Breast epithelium (tissue), 4 donors: ENCODE data around the gene KYNU. TPM values are rescaled to one million over a fixed set of nuclear protein-coding genes. Genes with fewer than 3 reads are reported as not detected.

Source experiments
- DNase-seq, 2 donors: peaks; one replicate each; pipeline ENCODE4 v3.0.0-alpha.2; 2019; ENCODE audit warnings: low spot score in 2 of 2
- H3K27ac ChIP-seq, 2 donors: fragments of 200-600 bp; sonication (generic) in 1 of 2; one replicate each; pipeline ENCODE4 v1.5.1; 2016 to 2019; ENCODE audit warnings: mild to moderate bottlenecking in 1 of 2
- H3K27me3 ChIP-seq, 2 donors: fragments of 200-600 bp; sonication (generic) in 1 of 2; one replicate each; pipeline versions ENCODE4 v1.5.1 to v1.6.0; 2017 to 2019; ENCODE audit warnings: control low read depth in 1 of 2, mild to moderate bottlenecking in 1 of 2
- H3K36me3 ChIP-seq: fragments of 200-600 bp; one replicate; pipeline ENCODE4 v1.5.1; 2019
- H3K4me1 ChIP-seq, 2 donors: fragments of 200-600 bp; sonication (generic); one replicate each; pipeline ENCODE4 v1.5.1; 2016 to 2019; ENCODE audit warnings: control low read depth in 1 of 2
- H3K4me3 ChIP-seq, 3 donors: fragments of 200-600 bp; sonication (generic); 1 replicate in 2 of 3; 2 replicates in 1 of 3; pipeline ENCODE4 v1.5.1; 2016 to 2019; ENCODE audit warnings: mild to moderate bottlenecking in 3 of 3, moderate library complexity in 2 of 3
- H3K9me3 ChIP-seq, 2 donors: fragments of 200-600 bp; sonication (generic) in 1 of 2; one replicate each; pipeline ENCODE4 v1.5.1; 2016 to 2019; ENCODE audit warnings: control low read depth in 1 of 2
- POLR2A ChIP-seq: fragments of 450-650 bp; IDR thresholded peaks from one replicate; pipeline ENCODE4 v1.6.1; 2016; ENCODE audit warnings: antibody characterized with exemption, mild to moderate bottlenecking, moderate library complexity
- POLR2AphosphoS5 ChIP-seq, 3 donors: sonication (generic); formaldehyde crosslinking; IDR thresholded peaks; one replicate each; pipeline ENCODE4 v1.6.1; 2017; ENCODE audit warnings: antibody characterized with exemption in 3 of 3
- intact Hi-C: fragments of 100-400 bp; cut with DNase I; formaldehyde crosslinking; loops from one replicate; pipeline ENCODE4 v1.15.1; 2023; ENCODE audit warnings: low total_unique reads
- total RNA-seq, 3 donors: library from RNA; depleted of rRNA; stranded (reverse); fragments of >200 nt; gene quantifications; one replicate each; pipeline ENCODE4 v1.1.0, GENCODE V29; 2016
- TF ChIP-seq, protein P1 (sequence below), 3 donors: fragments of 450-650 bp; IDR thresholded peaks; one replicate each; pipeline ENCODE4 v1.5.1; 2016 to 2017; ENCODE audit warnings: antibody characterized with exemption in 3 of 3, mild to moderate bottlenecking in 3 of 3, moderate library complexity in 3 of 3

KYNU gene
- total RNA-seq, 3 donors from 2014 or later, result 6.9 to 13.1 (median 11.7) TPM

DNA sequence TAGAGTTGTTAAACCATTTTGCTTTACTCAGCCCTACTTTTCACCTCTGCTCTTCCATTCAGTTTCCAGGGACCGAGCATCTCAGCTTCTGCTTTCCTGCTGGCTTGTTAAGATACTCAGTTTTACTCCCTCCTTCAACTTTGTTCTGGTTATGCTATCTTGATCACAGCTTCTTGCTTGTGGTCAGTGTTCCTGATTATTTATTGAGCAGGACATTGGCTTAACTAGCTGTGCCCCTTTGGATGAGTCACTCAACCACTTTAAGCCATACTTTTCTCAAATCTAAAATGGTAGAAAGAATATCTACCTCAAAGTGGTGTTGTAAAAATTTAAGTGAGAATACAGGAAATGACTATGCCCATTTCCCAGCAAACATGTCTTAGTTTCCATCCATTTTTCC is 124.0 kb downstream of the KYNU start:
- TF ChIP-seq POLR2A (no peak), POLR2AphosphoS5 (IDR thresholded peaks at IDR 0.05) (no peak)
- TF ChIP-seq, protein P1, sequence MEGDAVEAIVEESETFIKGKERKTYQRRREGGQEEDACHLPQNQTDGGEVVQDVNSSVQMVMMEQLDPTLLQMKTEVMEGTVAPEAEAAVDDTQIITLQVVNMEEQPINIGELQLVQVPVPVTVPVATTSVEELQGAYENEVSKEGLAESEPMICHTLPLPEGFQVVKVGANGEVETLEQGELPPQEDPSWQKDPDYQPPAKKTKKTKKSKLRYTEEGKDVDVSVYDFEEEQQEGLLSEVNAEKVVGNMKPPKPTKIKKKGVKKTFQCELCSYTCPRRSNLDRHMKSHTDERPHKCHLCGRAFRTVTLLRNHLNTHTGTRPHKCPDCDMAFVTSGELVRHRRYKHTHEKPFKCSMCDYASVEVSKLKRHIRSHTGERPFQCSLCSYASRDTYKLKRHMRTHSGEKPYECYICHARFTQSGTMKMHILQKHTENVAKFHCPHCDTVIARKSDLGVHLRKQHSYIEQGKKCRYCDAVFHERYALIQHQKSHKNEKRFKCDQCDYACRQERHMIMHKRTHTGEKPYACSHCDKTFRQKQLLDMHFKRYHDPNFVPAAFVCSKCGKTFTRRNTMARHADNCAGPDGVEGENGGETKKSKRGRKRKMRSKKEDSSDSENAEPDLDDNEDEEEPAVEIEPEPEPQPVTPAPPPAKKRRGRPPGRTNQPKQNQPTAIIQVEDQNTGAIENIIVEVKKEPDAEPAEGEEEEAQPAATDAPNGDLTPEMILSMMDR (IDR thresholded peaks at IDR 0.05), result no peak
- no peaks in the 10 kb centered on the region for H3K27me3 ChIP-seq
- H3K27ac ChIP-seq, result no peak overlapping the region
- H3K4me1 ChIP-seq, result no peaks in the 10 kb centered on the region
- no peaks in the 10 kb centered on the region for H3K9me3 ChIP-seq
- intact Hi-C loops, result no loop called here
- H3K4me3 ChIP-seq, result no peak overlapping the region
- no peaks in the 10 kb centered on the region for H3K36me3 ChIP-seq
- DNase-seq, result no peak

DNA sequence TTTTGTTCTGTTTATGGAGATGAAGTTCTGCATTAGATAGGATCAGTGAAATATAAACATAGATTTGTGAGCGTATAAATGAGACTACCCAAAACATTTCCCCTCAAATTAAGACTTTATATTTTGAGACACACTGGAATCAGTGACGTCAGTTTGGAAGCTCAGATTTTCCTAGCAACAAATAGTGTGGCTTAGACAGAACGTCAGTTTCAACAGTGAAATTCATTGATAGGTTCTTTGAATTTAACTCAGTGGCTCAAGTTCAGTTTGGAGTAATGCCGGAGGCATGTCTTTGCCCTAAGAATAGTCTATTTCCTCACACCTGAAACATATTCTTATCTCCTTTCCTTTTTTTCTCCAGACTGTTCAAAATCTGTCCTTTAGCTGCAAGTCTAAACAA is 138.2 kb downstream of the KYNU start:
- H3K36me3 ChIP-seq, result no peaks in the 10 kb centered on the region
- H3K4me3 ChIP-seq, result no peak overlapping the region
- no peak for DNase-seq
- H3K4me1 ChIP-seq, result no peaks in the 10 kb centered on the region
- no peaks in the 10 kb centered on the region for H3K27me3 ChIP-seq
- H3K27ac ChIP-seq, result no peak overlapping the region
- TF ChIP-seq POLR2AphosphoS5 (IDR thresholded peaks at IDR 0.05) (no peak), POLR2A (no peak)
- TF ChIP-seq, protein P1 (IDR thresholded peaks at IDR 0.05), result no peak
- H3K9me3 ChIP-seq, result no peaks in the 10 kb centered on the region
- intact Hi-C loops, result no loop called here

DNA sequence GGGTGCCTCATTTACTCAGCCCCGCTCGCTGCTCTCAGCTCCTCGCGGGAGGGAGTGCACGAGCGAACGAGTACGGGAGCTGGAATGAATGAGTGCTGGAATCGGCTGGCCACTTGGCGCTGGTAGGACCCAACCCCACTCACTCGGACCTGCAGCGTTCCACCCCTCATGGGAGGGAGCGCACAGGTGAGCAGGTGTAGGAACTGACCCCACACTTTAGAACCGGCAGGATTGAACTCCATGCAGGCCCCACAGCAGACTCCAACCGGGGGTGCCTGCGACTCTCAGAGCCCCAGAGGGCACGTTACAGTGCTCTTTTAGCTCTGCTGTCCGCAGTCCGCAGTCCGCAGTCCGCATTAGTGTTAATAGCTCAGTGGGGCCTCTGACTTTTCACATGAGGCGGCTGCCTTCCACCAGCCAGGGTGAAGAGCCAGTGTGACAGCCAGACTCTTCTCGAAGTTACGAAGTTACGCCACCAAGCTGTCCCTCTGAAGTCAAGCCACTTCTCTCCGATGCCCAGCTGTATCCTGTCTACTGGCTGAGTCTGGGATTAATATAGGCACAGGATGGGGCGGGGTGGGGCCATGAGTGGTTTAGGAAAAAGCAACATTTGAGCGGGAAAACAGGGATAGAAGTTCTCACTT is 149.1 kb downstream of the KYNU start:
- no peaks in the 10 kb centered on the region for H3K36me3 ChIP-seq
- no peak overlapping the region for H3K4me3 ChIP-seq
- DNase-seq, result no peak
- TF ChIP-seq POLR2A (no peak), POLR2AphosphoS5 (IDR thresholded peaks at IDR 0.05) (no peak)
- TF ChIP-seq, protein P1 (IDR thresholded peaks at IDR 0.05), result no peak
- intact Hi-C loops, result no loop called here
- H3K4me1 ChIP-seq, result no peaks in the 10 kb centered on the region
- no peaks in the 10 kb centered on the region for H3K9me3 ChIP-seq
- H3K27ac ChIP-seq, result no peak overlapping the region
- H3K27me3 ChIP-seq, result no peaks in the 10 kb centered on the region

DNA sequence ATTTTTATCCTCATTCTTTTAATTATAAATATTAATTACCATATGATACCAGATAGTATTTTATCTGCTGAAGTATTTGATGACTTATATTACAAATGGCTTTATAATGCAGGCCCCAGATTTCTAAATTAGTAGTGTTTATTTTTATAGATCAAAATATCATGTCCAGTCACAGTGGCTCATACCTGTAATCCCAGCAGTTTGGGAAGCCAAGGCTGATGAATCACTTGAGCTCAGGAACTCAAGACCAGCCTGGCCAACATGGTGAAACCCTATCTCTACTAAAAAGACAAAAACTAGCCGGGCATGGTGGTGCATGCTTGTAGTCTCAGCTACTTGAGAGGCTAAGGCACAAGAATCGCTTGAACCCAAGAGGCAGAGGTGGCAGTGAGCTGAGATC is 151.7 kb downstream of the KYNU start:
- H3K4me3 ChIP-seq, result no peak overlapping the region
- no peak for TF ChIP-seq POLR2AphosphoS5 (IDR thresholded peaks at IDR 0.05)
- H3K36me3 ChIP-seq, result no peaks in the 10 kb centered on the region
- no peaks in the 10 kb centered on the region for H3K9me3 ChIP-seq
- no peaks in the 10 kb centered on the region for H3K4me1 ChIP-seq
- no peak for DNase-seq
- no peak overlapping the region for H3K27ac ChIP-seq
- intact Hi-C loops, result no loop called here
- no peaks in the 10 kb centered on the region for H3K27me3 ChIP-seq

DNA sequence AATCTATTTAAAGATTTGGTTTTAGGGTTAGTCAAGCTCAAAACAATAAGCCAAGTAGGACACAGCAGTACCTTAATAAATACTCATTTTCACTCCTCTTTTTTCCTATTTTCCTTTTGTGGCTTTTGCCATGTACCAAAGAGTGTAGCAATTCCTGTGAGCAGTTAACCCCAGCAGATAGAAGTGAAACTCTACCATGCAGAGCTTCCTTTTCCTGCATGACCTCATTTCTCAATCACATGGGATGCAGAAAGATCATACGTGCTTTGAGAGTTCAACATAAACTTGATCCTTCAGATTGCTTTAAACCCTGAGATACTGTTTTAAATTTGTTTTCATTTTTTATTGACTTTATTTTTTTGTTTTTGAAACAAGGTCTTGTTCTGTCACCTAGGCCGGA is 152.7 kb downstream of the KYNU start:
- Histone ChIP-seq H3K9me3 (no peaks in the 10 kb centered on the region), H3K36me3 (no peaks in the 10 kb centered on the region), H3K27ac (no peak overlapping the region), H3K4me1 (no peaks in the 10 kb centered on the region), H3K27me3 (no peaks in the 10 kb centered on the region), H3K4me3 (no peak overlapping the region)
- no peak for DNase-seq
- TF ChIP-seq POLR2AphosphoS5 (IDR thresholded peaks at IDR 0.05), result no peak
- TF ChIP-seq POLR2A, result no peak
- TF ChIP-seq, protein P1 (IDR thresholded peaks at IDR 0.05), result no peak
- intact Hi-C loops, result no loop called here
